Measurements from ENCODE around the gene GFOD1.
A peak's percentile ranks its signal among the peaks of the same experiment; 100 is the strongest.
"Not testable (repeated sequence)": the region's sequence is repeated elsewhere in the genome, so short reads cannot be mapped to it uniquely, and the experiment has no call there.

The GFOD1 gene

DNA sequence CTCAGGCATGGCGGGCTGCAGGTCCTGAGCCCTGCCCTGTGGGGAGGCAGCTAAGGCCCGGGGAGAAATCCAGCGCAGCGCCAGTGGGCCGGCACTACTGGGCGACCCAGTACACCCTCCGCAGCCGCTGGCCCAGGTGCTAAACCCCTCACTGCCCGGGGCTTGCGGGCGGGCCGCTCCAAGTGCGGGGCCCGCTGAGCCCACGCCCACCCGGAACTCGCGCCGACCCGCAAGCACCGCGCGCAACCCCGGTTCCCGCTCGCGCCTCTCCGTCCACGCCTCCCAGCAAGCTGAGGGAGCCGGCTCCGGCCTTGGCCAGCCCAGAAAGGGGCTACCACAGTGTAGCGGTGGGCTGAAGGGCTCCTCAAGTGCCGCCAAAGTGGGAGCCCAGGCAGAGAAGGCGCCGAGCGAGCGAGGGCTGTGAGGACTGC, 23.8 kb upstream of the GFOD1 start:
- not testable (repeated sequence) for DNase-seq

DNA sequence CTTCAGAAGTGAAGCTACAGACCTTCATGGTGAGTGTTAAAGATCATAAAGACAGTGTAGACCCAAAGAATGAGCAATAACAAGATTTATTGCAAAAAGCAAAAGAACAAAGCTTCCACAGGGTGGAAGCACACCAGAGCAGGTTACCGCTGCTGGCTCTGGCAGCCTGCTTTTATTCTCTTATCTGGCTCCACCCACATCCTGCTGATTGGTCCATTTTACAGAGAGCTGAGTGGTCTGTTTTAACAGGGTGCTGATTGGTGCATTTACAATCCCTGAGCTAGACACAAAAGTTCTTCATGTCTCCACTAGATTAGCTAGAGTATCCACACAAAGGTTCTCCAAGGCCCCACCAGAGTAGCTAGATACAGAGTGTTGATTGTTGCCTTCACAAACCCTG, 23.0 kb upstream of the GFOD1 start:
- not testable (repeated sequence) for DNase-seq

DNA sequence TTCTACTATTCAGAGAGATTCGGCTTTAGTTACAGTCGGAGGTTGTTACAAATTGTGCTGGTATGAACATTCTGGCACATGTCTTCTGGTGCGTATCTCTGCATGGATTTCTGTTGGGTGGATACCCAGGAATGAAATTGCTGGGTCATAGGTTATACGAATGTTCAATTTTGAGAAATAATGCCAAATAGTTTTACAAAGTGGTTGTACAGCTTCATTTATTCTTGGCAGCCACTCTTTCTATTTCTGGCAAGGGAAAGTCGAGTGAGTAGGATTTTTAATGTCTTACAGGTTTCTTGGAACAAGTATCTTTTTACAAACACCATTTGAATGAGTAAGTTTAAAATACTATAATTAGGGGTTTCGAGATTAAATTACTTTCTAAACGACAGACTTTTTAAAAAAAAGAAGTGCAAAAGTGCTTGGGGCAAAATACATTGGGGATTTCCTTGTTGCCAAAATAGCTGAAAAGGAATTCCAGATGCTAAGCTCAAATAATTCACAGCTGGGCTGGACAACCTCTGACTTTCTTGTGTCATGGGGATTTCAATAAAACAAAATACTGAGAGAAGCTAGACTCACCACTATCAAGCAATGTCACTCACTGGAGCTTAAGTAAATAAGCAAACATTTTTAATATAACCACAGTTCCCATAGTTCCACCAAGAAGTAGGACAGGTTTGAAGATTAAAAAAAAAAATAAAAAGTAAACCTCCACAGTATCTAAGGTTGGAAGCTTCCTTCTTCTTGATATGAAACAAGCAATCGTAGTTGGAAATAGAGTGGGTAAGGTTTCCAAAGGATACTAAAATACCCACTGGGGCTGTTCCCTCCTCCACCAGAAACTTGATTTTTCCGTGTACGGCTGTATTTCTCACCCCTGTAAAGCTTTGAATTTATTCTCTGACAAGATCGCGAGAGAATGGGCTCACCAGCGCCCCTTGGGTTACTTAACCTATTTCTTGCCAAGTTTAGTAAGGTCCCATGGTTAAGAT, 21.6 kb upstream of the GFOD1 start:
- no peak for DNase-seq

DNA sequence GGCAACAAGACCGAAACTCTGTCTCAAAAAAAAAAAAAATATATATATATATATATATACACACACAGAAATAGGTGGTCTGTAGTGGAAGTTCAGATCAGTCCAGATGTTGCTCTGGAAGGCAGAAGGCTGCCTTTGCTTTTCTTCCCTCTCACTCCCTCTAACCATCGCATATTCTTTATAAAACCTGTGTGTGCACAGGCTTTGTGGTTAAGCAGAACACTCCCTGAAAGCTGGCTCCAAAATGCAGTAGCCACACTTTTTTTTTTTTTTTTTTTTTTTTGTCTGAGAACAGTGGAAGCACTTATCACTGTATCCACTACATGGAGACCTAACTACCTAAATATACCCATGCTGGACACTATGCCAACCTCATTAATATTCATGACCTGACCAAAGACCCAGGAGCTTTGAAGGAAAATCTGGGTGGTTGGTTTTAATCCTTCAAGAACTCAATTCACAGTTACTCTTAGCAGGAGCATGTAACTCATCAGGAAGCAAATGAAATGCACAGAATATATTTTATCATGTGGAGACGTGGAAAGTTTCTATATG, 20.0 kb upstream of the GFOD1 start:
- no peak for DNase-seq

DNA sequence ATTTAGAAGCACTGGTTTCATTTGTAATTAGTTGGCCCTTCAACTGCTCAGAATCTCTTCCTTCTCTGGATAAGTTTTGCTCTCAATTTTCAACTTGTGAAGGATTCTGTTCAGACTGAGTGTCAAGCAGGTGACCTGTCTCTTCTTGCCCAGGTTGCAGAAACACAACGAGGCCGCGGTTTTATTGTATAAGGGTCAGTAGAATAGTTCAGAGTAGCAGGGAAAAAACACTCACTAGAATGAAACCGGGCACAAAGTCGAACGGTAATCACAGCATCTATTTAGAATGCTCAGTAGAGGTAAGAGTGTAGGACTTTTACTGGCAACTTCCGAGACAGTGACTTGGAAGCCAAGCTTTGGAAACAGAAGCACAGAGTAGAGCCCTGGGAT, 17.9 kb upstream of the GFOD1 start:
- DNase-seq: no peak

DNA sequence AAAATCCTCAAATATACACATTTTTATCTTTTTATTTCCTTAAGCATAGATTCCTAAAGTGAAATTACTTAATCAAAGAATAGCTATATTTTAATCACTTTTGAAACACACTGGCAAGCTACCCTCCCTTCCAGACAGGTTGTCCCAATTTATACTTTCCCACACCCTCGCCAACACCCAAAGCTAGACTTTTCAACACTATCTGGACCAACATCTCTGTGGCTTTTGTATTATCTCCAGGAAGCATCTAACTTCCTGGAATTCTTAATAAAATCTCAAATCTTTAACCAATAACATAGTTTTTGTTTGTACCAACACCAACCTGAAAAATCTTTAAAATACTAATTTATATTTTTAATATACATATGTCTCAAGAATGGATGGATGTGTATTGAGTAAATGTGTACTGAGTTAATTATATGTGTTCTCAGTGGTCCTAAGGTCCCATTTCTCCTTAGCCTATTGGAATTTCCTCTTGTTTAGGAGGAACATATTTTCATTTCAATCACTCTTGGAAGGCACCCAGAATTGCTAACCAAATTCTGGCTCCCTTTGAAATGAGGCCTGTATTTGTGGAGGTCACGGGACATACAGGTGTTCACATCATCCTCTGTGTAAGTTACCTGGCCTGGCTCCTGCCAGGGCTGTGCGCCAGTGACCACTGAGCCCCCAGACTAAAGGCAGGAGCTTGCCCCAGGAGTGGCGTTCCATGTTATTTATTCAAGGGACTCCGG, 17.4 kb upstream of the GFOD1 start:
- DNase-seq: no peak

DNA sequence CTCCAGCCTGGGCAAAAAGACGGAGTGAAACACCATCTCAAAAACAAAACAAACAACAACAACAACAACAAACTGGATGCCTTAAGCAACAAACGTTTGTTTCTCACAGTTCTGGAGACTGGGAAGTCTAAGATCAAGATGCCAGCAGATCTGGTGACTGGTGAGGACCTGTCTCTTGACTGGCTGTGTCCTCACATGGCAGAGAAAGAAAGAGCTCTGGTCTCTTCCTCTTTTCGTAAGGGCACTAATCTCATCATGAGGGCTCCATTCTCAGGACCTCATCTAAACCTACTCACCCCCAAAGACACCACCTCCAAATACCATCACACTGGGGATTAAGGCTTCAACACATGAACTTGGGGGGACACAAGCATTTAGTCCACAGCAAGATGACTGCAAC, 13.5 kb upstream of the GFOD1 start:
- no peak for DNase-seq

DNA sequence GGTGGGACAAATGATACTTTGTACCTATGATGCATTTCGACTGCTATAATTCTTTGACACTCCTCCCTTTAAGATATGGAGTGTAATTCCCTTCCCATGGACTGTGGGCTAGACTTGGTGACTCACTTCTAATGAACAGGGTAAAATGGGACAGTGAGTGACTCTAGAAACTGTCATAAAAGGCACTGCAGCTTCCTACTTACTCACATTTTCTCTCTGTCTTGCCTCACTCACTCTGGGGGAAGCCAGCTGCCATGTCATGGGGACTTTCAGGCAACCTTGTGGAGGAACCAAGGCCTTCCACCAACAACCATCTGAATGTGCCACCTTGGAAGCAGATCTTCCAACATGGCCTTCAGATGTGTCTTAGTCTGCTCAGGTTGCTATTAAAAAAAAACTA, 12.9 kb upstream of the GFOD1 start:
- DNase-seq: no peak

DNA sequence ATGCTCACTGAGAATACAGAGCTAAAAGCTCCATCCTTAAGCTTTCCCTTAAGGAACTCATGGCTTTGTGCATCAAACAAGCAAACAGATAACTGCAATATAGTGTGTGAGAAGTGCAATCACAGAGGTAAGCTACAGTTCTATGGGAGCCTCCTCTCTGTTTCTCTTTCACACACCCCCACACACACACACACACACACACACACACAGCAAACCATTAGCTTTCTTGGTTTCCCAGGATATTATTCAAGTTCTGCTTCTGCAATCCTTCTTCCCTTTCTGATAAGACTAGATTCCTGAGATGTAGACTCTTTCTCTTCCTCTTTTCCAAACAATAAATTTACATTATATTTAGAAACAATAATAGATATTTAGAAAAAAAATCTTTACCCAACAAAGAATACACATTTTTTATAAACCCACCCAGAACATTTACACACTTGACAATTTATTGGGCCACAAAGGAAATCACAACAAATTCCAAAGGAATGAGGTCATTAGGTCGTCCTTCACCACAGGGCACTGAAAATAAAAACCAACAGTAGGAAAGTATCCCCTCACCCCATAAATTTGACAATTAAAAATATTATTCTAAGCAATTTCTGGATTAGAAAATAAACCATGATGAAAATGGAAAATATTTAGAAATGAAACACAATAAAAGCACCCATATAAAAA, 9.3 kb upstream of the GFOD1 start:
- no peak for DNase-seq

DNA sequence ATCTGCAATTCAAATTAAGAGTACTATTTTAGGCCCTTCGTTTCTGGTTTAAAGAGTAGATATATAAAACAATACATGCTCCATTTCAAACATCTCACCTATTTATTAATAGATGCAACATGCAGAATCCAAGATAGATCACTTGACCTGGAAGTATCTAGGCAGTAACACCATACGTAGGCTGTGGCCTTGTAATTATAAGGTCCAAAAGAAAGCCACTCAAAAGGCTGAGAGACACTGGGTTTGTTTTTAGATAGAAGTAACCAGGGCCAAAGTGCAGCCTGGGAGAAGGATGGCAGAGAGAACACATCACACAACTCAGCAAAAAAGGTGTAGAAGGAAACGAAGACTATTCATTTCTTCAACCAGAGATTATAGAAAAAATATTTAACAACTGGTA, 8.4 kb upstream of the GFOD1 start:
- DNase-seq: no peak

DNA sequence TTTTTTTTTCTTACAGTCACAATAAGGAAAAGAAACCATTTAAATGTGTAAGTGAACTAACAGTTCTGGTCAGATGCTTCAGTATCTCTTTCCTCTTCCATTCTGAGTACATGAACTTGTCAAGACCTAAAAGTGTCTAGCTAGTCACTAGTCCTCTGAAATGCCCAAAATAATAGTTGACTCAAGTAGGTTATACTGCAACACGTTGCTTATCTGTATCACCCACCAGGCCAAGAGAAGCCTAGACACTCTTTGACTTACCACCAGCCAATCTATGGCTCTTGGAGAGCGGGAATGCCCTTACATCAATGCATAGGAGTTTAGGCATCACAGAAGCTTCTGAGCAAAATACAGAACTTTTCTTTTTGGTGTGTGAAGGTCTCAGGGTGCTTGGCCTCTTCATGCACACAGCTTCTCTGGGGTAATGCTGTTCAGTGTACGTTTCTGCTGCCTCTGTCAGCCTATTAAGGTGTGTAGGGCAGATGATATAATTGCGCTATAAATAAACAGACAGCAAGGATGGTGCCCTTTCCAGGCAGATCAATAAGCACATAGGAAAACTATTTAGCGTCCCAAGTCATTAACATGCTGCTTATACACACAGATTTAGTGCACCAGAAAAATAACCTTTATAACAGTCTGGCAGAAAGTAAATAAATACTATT, 7.8 kb upstream of the GFOD1 start:
- DNase-seq: no peak

DNA sequence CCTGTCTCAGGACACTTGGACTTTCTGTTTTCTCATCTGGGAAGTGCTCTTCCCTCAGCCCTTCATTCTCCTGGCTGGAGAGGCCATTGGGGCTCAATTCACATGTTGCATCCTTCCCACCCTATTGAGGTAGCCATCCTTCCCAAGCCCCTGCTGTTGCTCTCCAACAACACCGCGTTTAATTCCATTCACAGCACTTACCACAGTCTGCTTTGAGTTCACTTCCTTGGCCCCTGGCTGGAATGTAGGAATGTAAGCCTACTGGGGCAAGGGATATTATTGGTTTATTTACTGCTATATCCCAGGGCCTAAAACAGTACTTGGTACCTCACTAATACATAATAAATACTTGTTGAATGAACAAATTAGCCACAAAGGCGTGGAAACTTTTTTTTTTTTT, 6.7 kb upstream of the GFOD1 start:
- DNase-seq: no peak

DNA sequence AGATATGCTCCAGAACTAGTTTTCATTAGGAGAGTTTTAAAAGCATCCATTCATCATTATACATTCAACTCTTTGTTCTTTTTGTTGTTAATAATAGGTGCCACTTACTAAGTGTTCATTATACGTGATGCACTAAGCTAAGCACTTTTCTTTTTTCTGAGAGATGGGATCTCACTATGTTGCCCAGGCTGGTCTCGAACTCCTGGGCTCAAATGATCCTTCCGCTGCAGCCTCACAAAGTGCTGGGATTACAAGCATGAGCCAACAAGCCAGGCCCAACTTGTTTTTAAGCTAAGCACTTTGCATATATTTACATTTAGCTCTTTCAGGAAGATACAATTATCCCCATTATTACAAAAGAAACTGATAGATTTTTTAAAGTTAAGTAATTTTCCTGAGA, 5.7 kb upstream of the GFOD1 start:
- DNase-seq: no peak

DNA sequence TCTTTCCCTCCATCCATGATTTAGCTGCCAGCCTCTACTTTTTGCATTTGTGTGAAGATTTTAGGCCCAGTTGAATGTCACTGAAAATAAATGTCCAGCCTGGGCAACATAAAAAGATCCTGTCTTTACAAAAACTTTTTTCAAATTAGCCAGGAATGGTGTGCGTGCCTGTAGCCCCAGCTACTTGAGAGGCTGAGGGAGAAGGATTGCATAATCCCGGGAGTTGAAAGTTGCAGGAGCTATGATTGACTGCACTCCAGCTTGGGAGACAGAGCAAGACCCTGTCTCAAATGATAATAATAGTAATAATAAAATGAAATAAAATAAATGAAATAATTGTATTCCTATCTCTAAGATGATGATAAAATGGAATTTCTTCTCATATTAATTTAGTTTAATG, 5.0 kb upstream of the GFOD1 start:
- no peak for DNase-seq

DNA sequence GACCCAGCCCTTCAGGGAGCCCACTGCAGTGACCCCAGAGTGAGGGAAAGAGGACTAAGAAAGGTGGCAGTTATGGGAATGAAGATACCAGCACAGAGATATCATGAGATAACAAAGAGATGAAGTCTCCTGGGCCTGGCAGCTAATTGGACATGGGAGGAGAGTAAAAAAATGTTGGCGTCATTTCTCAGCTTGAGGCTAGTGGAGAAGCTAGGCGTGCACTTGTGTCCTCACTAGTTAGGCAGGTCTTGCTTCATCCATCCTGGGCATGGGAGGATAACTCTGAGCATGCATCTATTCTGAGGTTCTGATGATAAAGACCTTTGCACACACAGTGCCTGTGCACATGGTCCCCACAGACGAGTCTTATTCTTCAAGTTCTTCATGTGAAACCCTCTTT, 4.1 kb upstream of the GFOD1 start:
- no peak for DNase-seq

DNA sequence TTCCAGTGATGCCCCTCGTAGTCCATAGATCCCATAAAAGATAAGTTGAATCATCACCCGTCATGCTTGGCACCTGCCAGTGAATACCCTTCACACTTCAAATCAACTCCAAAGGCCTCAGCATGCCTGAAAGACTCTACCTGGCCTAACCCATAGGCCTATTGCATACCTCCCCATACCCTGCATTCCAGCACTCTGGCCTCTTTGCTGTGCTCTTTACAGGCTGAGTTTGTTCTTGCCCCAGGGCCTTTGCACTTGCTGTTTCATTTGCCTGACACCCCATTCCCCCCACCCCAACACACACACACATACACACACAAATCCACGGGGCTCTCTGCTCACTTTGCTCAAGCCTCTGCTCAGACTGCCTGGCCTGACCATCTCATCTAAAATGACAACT, 3.0 kb upstream of the GFOD1 start:
- DNase-seq: no peak

DNA sequence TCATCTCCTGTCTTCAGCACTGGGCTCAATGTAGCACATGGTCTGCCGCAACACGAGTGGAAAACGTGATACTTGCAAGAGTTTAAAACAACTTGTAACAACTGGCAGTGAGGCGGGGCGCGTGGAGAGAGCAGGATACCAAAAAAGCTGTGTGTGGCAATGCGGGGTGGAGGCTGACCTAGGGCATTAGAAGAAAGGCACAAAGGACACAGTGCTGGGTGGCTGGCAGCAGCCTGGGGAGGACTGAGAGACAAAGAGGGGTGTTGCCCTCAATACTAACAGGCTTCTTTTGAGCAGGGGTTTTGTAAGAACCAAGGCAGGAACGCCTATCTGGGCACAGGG, 1.5 kb upstream of the GFOD1 start:
- DNase-seq: no peak

DNA sequence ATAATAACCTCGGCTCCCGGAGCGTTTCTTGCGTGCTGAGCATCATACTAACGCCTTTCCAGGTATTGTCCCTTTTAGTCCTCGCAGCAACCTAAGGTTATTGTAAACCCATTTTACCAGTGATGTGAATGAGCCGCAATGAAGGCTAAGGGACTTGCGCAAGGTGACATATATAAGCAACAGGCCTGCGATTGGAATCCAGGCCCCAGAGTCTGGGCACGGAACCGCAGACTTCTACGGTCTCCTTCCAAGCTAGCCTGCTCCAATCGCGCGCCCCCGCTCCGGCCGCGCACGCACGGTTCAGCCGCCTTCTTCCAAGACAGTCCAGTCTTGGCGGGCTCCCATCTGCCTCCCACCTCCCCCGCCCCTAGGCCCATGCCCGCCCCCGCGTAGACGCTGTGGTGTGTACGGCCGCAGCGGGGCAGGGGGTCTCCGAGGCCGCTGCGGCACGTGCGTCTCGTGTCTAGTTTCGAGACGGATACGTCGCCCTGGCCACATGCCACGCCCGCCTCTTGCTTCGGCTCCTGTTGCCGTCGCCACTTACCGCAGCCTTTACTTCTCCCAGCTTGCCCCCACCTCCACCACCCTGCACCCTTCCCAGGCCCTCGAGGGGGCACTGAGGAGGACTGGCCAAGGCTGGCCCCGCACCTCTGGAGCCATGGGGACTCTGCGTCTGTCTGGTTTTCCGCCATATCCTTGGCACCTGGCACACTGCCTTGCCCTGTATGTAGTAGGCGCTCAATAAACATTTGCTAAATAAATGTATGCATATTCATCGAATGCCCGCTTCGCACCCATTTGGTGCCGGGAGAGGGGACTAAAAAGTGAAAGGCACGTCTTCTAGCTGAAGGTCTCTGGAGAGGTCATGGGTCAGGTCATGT, 855 bp upstream of the GFOD1 start:
- peak; percentile 10 for DNase-seq

DNA sequence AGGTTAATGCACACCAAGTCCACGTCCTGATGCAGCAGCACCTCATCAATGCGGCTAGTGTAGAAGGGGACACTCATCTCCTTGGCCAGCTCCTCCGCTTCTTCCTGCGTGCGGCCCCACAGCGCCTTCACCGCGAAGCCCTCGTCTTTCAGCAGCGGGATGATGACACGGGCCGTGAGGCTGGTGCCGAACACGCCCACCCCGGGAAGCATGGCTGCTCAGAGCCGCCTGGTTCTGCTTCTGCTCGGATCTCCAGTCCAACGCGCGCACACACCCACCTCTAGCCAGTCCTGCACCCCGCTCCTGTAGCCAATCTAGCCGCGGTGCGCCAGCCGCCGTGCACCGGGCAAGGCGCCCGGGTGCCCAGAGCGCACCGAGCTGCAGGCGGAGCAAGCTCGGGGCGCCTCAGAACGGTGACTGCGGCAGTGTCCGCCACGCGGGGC, 700 bp downstream of the GFOD1 start:
- peak; percentile 47 for DNase-seq

DNA sequence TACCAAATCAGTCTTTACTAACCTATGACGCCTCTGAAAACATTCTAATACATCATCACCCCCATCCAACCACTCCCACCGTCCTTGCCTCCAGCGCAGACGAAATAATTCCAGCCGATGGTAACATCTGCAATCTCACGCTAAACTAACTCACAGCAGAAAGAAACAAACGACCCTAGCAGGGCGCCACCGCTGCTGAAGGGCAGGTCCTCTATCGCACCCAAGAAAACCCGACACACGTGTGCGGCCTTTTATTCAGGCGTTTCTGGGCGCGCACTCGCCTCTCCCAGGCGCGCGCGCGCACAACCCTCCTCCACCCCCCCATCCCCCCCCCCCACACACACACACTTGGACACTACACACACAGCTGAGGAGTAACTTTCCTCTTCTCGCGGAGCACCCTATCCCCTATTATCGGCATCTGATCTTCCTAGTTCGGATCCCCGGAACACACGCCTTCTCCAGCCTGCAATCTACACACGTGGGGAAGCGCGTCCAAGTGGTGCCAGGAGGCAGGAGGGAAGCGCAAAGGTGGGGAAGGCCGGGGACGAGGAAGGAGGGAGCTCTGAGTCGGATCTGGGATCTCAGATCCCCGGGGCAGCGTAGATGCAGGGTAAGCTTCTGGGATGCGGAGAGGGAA, 1.4 kb downstream of the GFOD1 start:
- peak; percentile 32 for DNase-seq

DNA sequence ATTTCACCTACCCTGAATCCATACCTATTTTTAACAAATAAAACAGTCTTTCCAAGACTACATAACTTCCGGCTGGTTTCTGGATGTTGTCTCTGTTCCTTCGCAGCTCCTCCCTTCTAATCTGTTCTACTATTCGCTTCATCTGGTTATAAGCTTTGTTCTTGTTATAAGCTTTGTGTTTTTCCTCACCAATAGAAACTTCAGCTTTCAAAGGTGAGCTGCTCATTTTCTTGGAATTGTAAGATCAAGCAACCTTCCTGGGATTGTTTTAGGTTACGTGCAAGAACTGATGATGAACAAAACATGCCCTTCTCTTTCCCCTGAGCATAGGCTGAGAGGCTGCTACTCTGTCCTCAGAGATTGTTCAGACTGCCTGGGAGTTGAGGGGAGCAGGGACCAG, 2.1 kb downstream of the GFOD1 start:
- no peak for DNase-seq
